ENCODE data around the gene SMCP.

The SMCP gene

DNA sequence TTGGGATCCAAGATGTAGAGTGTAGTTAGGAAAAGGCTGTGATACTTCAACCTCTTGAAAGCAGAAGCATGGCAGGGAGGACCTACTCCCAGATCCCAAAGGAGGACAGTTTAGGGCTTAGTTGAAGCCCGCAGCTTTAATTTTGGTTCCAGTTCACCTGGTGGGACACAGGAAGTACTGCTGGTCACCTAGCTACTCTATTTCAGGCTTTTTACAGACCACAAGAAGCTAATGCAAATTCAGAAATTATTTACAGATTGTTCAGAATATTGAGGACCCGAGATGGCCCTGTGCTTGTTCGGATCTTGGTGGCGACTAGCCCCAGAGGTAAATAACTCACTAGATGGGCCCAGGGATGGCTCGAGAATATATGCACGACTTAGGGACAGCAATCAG is 6.4 kb upstream of the SMCP start:
- Histone ChIP-seq H3K36me3 (ENCODE audit: insufficient read depth, low read length) (no peaks in the 10 kb centered on the region), H3K79me2 (ENCODE audit: insufficient read depth, low read length) (no peaks in the 10 kb centered on the region), H3K4me1 (ENCODE audit: insufficient read depth, low read length, poor library complexity, severe bottlenecking) (no peaks in the 10 kb centered on the region), H3K9ac (ENCODE audit: low read depth, low read length, poor library complexity, severe bottlenecking) (no peak overlapping the region), H3F3A (ENCODE audit: low read depth) (no peaks in the 10 kb centered on the region), H3K9me2 (replicated peaks; ENCODE audit: low read depth, low read length) (no peaks in the 10 kb centered on the region), H3K9me3 (ENCODE audit: insufficient read depth, low read depth, low read length) (no peaks in the 10 kb centered on the region), H2AFZ (ENCODE audit: low read length) (no peak overlapping the region), H3K27me3 (ENCODE audit: insufficient read depth, low read length, poor library complexity, severe bottlenecking) (no peaks in the 10 kb centered on the region), H3K4me2 (ENCODE audit: low read depth, low read length, poor library complexity, severe bottlenecking) (no peak overlapping the region), H3K4me3 (ENCODE audit: low read length, poor library complexity, severe bottlenecking) (no peak overlapping the region), H4K20me1 (ENCODE audit: insufficient read depth, low read length, poor library complexity, severe bottlenecking) (no peaks in the 10 kb centered on the region)
- TF ChIP-seq, protein P1, sequence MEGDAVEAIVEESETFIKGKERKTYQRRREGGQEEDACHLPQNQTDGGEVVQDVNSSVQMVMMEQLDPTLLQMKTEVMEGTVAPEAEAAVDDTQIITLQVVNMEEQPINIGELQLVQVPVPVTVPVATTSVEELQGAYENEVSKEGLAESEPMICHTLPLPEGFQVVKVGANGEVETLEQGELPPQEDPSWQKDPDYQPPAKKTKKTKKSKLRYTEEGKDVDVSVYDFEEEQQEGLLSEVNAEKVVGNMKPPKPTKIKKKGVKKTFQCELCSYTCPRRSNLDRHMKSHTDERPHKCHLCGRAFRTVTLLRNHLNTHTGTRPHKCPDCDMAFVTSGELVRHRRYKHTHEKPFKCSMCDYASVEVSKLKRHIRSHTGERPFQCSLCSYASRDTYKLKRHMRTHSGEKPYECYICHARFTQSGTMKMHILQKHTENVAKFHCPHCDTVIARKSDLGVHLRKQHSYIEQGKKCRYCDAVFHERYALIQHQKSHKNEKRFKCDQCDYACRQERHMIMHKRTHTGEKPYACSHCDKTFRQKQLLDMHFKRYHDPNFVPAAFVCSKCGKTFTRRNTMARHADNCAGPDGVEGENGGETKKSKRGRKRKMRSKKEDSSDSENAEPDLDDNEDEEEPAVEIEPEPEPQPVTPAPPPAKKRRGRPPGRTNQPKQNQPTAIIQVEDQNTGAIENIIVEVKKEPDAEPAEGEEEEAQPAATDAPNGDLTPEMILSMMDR (conservative IDR thresholded peaks at IDR 0.05; ENCODE audit: low read length) = no peak
- TF ChIP-seq EZH2phosphoT487 (IDR thresholded peaks at IDR 0.05; ENCODE audit: borderline replicate concordance) = no peak

DNA sequence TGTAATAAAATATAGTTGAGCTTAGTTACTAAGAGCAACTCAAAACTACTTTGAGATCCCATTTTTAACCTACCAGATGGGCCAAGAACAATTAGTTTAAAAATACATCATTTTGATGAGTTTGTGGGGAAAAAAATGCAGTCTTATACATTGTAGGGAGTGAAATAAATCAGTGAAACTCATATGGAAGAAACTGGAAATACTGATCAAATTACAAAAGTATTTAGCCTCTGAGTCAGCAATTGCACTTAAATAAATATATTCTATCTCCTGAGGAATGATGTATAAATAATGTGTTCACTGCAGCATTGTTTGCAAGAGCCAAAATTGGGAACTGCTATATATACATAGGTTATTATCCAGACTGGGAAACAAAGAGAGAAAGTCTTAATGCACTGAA is 4.6 kb upstream of the SMCP start:
- no peak for TF ChIP-seq EZH2phosphoT487 (IDR thresholded peaks at IDR 0.05; ENCODE audit: borderline replicate concordance)
- TF ChIP-seq, protein P1 (conservative IDR thresholded peaks at IDR 0.05; ENCODE audit: low read length) = no peak
- H4K20me1 ChIP-seq (ENCODE audit: insufficient read depth, low read length, poor library complexity, severe bottlenecking) = no peaks in the 10 kb centered on the region
- no peak overlapping the region for H3K4me3 ChIP-seq (ENCODE audit: low read length, poor library complexity, severe bottlenecking)
- no peaks in the 10 kb centered on the region for H3K4me1 ChIP-seq (ENCODE audit: insufficient read depth, low read length, poor library complexity, severe bottlenecking)
- no peak overlapping the region for H2AFZ ChIP-seq (ENCODE audit: low read length)
- H3K27me3 ChIP-seq (ENCODE audit: insufficient read depth, low read length, poor library complexity, severe bottlenecking) = no peaks in the 10 kb centered on the region
- no peaks in the 10 kb centered on the region for H3K79me2 ChIP-seq (ENCODE audit: insufficient read depth, low read length)
- no peaks in the 10 kb centered on the region for H3K36me3 ChIP-seq (ENCODE audit: insufficient read depth, low read length)
- H3K4me2 ChIP-seq (ENCODE audit: low read depth, low read length, poor library complexity, severe bottlenecking) = no peak overlapping the region
- no peaks in the 10 kb centered on the region for H3F3A ChIP-seq (ENCODE audit: low read depth)
- no peak overlapping the region for H3K9ac ChIP-seq (ENCODE audit: low read depth, low read length, poor library complexity, severe bottlenecking)
- H3K9me3 ChIP-seq (ENCODE audit: insufficient read depth, low read depth, low read length) = no peaks in the 10 kb centered on the region
- no peaks in the 10 kb centered on the region for H3K9me2 ChIP-seq (replicated peaks; ENCODE audit: low read depth, low read length)

DNA sequence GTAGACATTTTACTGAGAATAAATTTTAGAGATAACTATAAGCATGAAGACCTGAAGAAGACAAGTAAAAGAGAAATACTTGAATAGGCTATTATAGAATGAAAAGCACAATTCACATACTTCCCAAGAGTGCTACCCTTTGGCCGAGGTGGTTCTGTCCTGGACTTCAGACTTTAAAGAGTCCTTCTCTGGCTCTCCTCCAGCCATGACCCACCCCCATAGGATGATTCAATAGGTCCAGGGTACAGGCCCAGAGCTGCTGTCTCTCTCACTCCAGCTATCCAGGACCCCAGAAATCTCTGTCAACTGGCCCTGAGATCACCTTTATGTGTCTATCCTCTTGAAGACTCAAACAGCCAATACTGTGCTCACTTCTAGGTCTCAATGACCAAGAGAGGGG is 1.3 kb upstream of the SMCP start:
- Histone ChIP-seq H2AFZ (ENCODE audit: low read length) (no peak overlapping the region), H3K36me3 (ENCODE audit: insufficient read depth, low read length) (no peaks in the 10 kb centered on the region), H4K20me1 (ENCODE audit: insufficient read depth, low read length, poor library complexity, severe bottlenecking) (no peaks in the 10 kb centered on the region), H3K9me2 (replicated peaks; ENCODE audit: low read depth, low read length) (no peaks in the 10 kb centered on the region), H3F3A (ENCODE audit: low read depth) (no peaks in the 10 kb centered on the region), H3K9me3 (ENCODE audit: insufficient read depth, low read depth, low read length) (no peaks in the 10 kb centered on the region), H3K4me3 (ENCODE audit: low read length, poor library complexity, severe bottlenecking) (no peak overlapping the region), H3K79me2 (ENCODE audit: insufficient read depth, low read length) (no peaks in the 10 kb centered on the region), H3K4me2 (ENCODE audit: low read depth, low read length, poor library complexity, severe bottlenecking) (no peak overlapping the region), H3K4me1 (ENCODE audit: insufficient read depth, low read length, poor library complexity, severe bottlenecking) (no peaks in the 10 kb centered on the region), H3K9ac (ENCODE audit: low read depth, low read length, poor library complexity, severe bottlenecking) (no peak overlapping the region), H3K27me3 (ENCODE audit: insufficient read depth, low read length, poor library complexity, severe bottlenecking) (no peaks in the 10 kb centered on the region)
- TF ChIP-seq, protein P1 (conservative IDR thresholded peaks at IDR 0.05; ENCODE audit: low read length) = no peak
- TF ChIP-seq EZH2phosphoT487 (IDR thresholded peaks at IDR 0.05; ENCODE audit: borderline replicate concordance) = no peak
